Liver (tissue), 9 donors: ENCODE measurements around the gene JAZF1. TPM values are rescaled to one million over a fixed set of nuclear protein-coding genes. Genes with fewer than 3 reads are reported as not detected.

Experiments used
- DNase-seq: peaks from one replicate; pipeline ENCODE4 v3.0.0-alpha.2; 2017; ENCODE audit warnings: low spot score
- H3K27ac ChIP-seq, 2 donors: one replicate each; pipeline ENCODE4 v1.7.0; 2013; ENCODE audit warnings: inconsistent platforms in 2 of 2, low read length in 2 of 2, control low read depth in 1 of 2, low read depth in 1 of 2, mild to moderate bottlenecking in 1 of 2
- H3K27me3 ChIP-seq, 4 donors: one replicate each; pipeline versions ENCODE4 v1.6.1 to v1.7.0; 2013; ENCODE audit warnings: low read length in 3 of 4, inconsistent platforms in 1 of 4, mild to moderate bottlenecking in 1 of 4, moderate library complexity in 1 of 4; ENCODE audit not compliant: control insufficient read depth in 4 of 4, insufficient read depth in 4 of 4
- H3K36me3 ChIP-seq, 4 donors: one replicate each; pipeline versions ENCODE4 v1.6.1 to v1.7.0; 2013; ENCODE audit warnings: low read length in 3 of 4, mild to moderate bottlenecking in 3 of 4, low read depth in 1 of 4, moderate library complexity in 1 of 4; ENCODE audit not compliant: control insufficient read depth in 4 of 4, insufficient read depth in 3 of 4
- H3K4me1 ChIP-seq, 4 donors: one replicate each; pipeline versions ENCODE4 v1.6.1 to v1.7.0; 2013; ENCODE audit warnings: low read length in 3 of 4, mild to moderate bottlenecking in 3 of 4, moderate library complexity in 1 of 4; ENCODE audit not compliant: control insufficient read depth in 4 of 4, insufficient read depth in 4 of 4
- H3K4me3 ChIP-seq, 3 donors: one replicate each; pipeline versions ENCODE4 v1.6.1 to v1.7.0; 2013; ENCODE audit warnings: low read length in 3 of 3, control low read depth in 1 of 3, low read depth in 1 of 3, mild to moderate bottlenecking in 1 of 3
- H3K9ac ChIP-seq, 2 donors: one replicate each; pipeline ENCODE4 v1.7.0; 2013; ENCODE audit warnings: low read length in 2 of 2, mild to moderate bottlenecking in 2 of 2, moderate library complexity in 2 of 2, control low read depth in 1 of 2, low read depth in 1 of 2
- H3K9me3 ChIP-seq, 4 donors: one replicate each; pipeline versions ENCODE4 v1.6.1 to v1.7.0; 2013; ENCODE audit warnings: low read length in 3 of 4; ENCODE audit not compliant: control insufficient read depth in 4 of 4
- EGR1 ChIP-seq, 2 donors: IDR thresholded peaks; 2 replicates each; pipeline ENCODE4 v1.6.1; 2016 to 2018; ENCODE audit warnings: antibody characterized with exemption in 2 of 2, low read depth in 2 of 2
- FOXA1 ChIP-seq: IDR thresholded peaks from 2 replicates; pipeline ENCODE4 v1.6.1; 2016; ENCODE audit warnings: antibody characterized with exemption
- FOXA2 ChIP-seq: IDR thresholded peaks from 2 replicates; pipeline ENCODE4 v1.6.1; 2016; ENCODE audit warnings: antibody characterized with exemption
- GABPA ChIP-seq, 2 donors: IDR thresholded peaks in 1 of 2; conservative IDR thresholded peaks in 1 of 2; 2 replicates each; pipeline ENCODE4 v1.6.1; 2016; ENCODE audit warnings: antibody characterized with exemption in 2 of 2, mild to moderate bottlenecking in 1 of 2, moderate library complexity in 1 of 2
- HNF4A ChIP-seq, 2 donors: conservative IDR thresholded peaks; 2 replicates each; pipeline ENCODE4 v1.6.1; 2016; ENCODE audit warnings: antibody characterized with exemption in 2 of 2, mild to moderate bottlenecking in 2 of 2
- HNF4G ChIP-seq: IDR thresholded peaks from 2 replicates; pipeline ENCODE4 v1.6.1; 2016; ENCODE audit warnings: antibody characterized with exemption
- JUND ChIP-seq, 2 donors: IDR thresholded peaks; 2 replicates each; pipeline ENCODE4 v1.6.1; 2016; ENCODE audit warnings: antibody characterized with exemption in 2 of 2
- NR2F2 ChIP-seq: IDR thresholded peaks from 2 replicates; pipeline ENCODE4 v1.6.1; 2016; ENCODE audit warnings: antibody characterized with exemption
- RXRA ChIP-seq, 2 donors: IDR thresholded peaks; 2 replicates each; pipeline ENCODE4 v1.6.1; 2017 to 2018; ENCODE audit warnings: antibody characterized with exemption in 2 of 2, mild to moderate bottlenecking in 1 of 2
- SP1 ChIP-seq: IDR thresholded peaks from 2 replicates; pipeline ENCODE4 v1.6.1; 2018; ENCODE audit warnings: antibody characterized with exemption, mild to moderate bottlenecking
- YY1 ChIP-seq: IDR thresholded peaks from 2 replicates; pipeline ENCODE4 v1.6.1; 2016; ENCODE audit warnings: antibody characterized with exemption, mild to moderate bottlenecking
- WGBS: extraction: QIAGEN DNeasy Blood & Tissue Kit; methylation state at CpG from one replicate; pipeline ENCODE4 v1.1.7; 2013; 5-methylcytosine and 5-hydroxymethylcytosine counted together
- polyA plus RNA-seq, 2 donors: library from polyadenylated mRNA; stranded (reverse) in 1 of 2; unstranded in 1 of 2; fragments of 200-250 nt in 1 of 2; fragments of >200 nt in 1 of 2; fragmentation: Nextera tagmentation in 1 of 2; extraction: Ambion mirVana in 1 of 2; gene quantifications; one replicate each; pipeline versions ENCODE4 v1.2.1 to v1.2.3, GENCODE V29; 2013 to 2015
- total RNA-seq, 2 donors: library from RNA; depleted of rRNA; stranded (reverse); fragments of >200 nt; gene quantifications; one replicate each; pipeline ENCODE4 v1.2.3, GENCODE V29; 2014
- TF ChIP-seq, protein P1 (sequence below): IDR thresholded peaks from 2 replicates; pipeline ENCODE4 v1.6.1; 2016; ENCODE audit warnings: antibody characterized with exemption
- TF ChIP-seq, protein P2 (sequence below): IDR thresholded peaks from 2 replicates; pipeline ENCODE4 v1.6.1; 2016; ENCODE audit warnings: antibody characterized with exemption, mild to moderate bottlenecking
- TF ChIP-seq, protein P3 (sequence below): IDR thresholded peaks from 2 replicates; pipeline ENCODE4 v1.6.1; 2016; ENCODE audit warnings: antibody characterized with exemption
- TF ChIP-seq, protein P4 (sequence below): IDR thresholded peaks from 2 replicates; pipeline ENCODE4 v1.6.1; 2016; ENCODE audit warnings: antibody characterized with exemption
- TF ChIP-seq, protein P5 (sequence below): fragments of 150-350 bp; IDR thresholded peaks from 2 replicates; pipeline ENCODE4 v1.5.1; 2017; ENCODE audit warnings: improper control_type of control experiment, low read depth, low read length; ENCODE audit not compliant: missing input control
- donor health status: healthy.
- donor health status: healthy.
- donor health status: healthy.
- donor health status: healthy.
- donor health status: healthy.

JAZF1 gene
- total and polyA plus RNA-seq, 4 donors: 2.7 to 17.8 (median 4.0) TPM

DNA sequence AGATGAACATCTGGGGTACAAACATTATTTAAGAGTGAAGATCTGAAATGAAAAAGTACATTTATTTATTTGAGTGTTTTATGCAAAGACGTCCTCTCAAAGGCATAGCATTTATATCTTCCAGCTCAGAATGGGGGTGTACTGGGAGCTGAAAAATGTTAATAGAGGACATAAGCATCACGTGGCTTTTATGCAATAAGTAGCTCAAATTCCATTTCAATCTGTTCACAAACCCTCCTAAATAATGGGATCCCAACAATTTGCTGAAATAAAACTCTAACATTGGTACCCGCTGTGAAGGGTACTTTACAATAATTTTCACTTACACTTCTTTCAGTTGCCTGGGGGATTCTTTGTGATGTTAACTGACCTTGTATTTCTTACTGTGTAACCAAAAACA lies 268.7 kb downstream of the JAZF1 start:
- H3K36me3 ChIP-seq: no peaks in the 10 kb centered on the region
- H3K9me3 ChIP-seq: no peaks in the 10 kb centered on the region
- no peaks in the 10 kb centered on the region for H3K4me1 ChIP-seq
- no peak overlapping the region for H3K27ac ChIP-seq
- no peak overlapping the region for H3K9ac ChIP-seq
- H3K27me3 ChIP-seq: no peaks in the 10 kb centered on the region
- no peak for TF ChIP-seq HNF4G
- TF ChIP-seq FOXA1: no peak
- no peak for TF ChIP-seq SP1
- TF ChIP-seq, protein P1, sequence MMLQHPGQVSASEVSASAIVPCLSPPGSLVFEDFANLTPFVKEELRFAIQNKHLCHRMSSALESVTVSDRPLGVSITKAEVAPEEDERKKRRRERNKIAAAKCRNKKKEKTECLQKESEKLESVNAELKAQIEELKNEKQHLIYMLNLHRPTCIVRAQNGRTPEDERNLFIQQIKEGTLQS: no peak
- TF ChIP-seq JUND (IDR thresholded peaks at IDR 0.05): no peak
- TF ChIP-seq YY1: no peak
- TF ChIP-seq, protein P2, sequence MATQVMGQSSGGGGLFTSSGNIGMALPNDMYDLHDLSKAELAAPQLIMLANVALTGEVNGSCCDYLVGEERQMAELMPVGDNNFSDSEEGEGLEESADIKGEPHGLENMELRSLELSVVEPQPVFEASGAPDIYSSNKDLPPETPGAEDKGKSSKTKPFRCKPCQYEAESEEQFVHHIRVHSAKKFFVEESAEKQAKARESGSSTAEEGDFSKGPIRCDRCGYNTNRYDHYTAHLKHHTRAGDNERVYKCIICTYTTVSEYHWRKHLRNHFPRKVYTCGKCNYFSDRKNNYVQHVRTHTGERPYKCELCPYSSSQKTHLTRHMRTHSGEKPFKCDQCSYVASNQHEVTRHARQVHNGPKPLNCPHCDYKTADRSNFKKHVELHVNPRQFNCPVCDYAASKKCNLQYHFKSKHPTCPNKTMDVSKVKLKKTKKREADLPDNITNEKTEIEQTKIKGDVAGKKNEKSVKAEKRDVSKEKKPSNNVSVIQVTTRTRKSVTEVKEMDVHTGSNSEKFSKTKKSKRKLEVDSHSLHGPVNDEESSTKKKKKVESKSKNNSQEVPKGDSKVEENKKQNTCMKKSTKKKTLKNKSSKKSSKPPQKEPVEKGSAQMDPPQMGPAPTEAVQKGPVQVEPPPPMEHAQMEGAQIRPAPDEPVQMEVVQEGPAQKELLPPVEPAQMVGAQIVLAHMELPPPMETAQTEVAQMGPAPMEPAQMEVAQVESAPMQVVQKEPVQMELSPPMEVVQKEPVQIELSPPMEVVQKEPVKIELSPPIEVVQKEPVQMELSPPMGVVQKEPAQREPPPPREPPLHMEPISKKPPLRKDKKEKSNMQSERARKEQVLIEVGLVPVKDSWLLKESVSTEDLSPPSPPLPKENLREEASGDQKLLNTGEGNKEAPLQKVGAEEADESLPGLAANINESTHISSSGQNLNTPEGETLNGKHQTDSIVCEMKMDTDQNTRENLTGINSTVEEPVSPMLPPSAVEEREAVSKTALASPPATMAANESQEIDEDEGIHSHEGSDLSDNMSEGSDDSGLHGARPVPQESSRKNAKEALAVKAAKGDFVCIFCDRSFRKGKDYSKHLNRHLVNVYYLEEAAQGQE: no peak
- no peak for TF ChIP-seq HNF4A (conservative IDR thresholded peaks at IDR 0.05)
- TF ChIP-seq, protein P3, sequence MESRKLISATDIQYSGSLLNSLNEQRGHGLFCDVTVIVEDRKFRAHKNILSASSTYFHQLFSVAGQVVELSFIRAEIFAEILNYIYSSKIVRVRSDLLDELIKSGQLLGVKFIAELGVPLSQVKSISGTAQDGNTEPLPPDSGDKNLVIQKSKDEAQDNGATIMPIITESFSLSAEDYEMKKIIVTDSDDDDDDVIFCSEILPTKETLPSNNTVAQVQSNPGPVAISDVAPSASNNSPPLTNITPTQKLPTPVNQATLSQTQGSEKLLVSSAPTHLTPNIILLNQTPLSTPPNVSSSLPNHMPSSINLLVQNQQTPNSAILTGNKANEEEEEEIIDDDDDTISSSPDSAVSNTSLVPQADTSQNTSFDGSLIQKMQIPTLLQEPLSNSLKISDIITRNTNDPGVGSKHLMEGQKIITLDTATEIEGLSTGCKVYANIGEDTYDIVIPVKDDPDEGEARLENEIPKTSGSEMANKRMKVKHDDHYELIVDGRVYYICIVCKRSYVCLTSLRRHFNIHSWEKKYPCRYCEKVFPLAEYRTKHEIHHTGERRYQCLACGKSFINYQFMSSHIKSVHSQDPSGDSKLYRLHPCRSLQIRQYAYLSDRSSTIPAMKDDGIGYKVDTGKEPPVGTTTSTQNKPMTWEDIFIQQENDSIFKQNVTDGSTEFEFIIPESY: no peak
- DNase-seq: no peak
- WGBS: 94% methylated on average over 3 of the region's 3 CpGs
- no peak overlapping the region for H3K4me3 ChIP-seq

DNA sequence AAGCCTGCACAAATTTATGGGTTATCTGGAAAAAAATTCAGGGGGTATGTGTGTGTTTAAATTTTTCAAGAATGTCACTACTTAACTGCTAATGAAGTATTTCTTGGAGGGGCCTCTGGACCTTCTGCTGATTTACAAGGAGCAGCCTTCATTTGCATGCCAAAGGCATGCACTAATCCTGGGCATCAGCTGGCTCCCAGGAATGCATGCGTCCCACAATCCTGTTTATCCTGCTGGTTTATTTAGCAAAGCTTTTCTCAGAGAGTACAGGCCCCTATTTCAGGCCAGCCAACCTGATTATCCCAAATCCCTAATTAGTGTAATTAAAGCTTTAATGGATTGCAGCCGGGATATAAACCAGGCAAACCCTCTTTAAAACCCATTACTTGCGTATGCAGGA lies 270.3 kb downstream of the JAZF1 start:
- DNase-seq: no peak
- no peak overlapping the region for H3K4me3 ChIP-seq
- H3K36me3 ChIP-seq: no peaks in the 10 kb centered on the region
- no peaks in the 10 kb centered on the region for H3K4me1 ChIP-seq
- H3K9me3 ChIP-seq: no peaks in the 10 kb centered on the region
- no peak overlapping the region for H3K27ac ChIP-seq
- no peak overlapping the region for H3K9ac ChIP-seq
- H3K27me3 ChIP-seq: no peaks in the 10 kb centered on the region
- 95% methylated on average over 3 of the region's 3 CpGs for WGBS
- TF ChIP-seq, protein P4, sequence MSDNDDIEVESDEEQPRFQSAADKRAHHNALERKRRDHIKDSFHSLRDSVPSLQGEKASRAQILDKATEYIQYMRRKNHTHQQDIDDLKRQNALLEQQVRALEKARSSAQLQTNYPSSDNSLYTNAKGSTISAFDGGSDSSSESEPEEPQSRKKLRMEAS: no peak
- no peak for TF ChIP-seq JUND (IDR thresholded peaks at IDR 0.05)
- no peak for TF ChIP-seq NR2F2
- no peak for TF ChIP-seq EGR1 (IDR thresholded peaks at IDR 0.05; ENCODE audit: low read depth in 2 of 2)
- TF ChIP-seq, protein P2: no peak
- TF ChIP-seq GABPA (IDR thresholded peaks at IDR 0.05 in 1 of 2, conservative IDR thresholded peaks at IDR 0.05 in 1 of 2): no peak
- TF ChIP-seq RXRA (IDR thresholded peaks at IDR 0.05): no peak
- TF ChIP-seq HNF4A (conservative IDR thresholded peaks at IDR 0.05): no peak
- TF ChIP-seq, protein P5, sequence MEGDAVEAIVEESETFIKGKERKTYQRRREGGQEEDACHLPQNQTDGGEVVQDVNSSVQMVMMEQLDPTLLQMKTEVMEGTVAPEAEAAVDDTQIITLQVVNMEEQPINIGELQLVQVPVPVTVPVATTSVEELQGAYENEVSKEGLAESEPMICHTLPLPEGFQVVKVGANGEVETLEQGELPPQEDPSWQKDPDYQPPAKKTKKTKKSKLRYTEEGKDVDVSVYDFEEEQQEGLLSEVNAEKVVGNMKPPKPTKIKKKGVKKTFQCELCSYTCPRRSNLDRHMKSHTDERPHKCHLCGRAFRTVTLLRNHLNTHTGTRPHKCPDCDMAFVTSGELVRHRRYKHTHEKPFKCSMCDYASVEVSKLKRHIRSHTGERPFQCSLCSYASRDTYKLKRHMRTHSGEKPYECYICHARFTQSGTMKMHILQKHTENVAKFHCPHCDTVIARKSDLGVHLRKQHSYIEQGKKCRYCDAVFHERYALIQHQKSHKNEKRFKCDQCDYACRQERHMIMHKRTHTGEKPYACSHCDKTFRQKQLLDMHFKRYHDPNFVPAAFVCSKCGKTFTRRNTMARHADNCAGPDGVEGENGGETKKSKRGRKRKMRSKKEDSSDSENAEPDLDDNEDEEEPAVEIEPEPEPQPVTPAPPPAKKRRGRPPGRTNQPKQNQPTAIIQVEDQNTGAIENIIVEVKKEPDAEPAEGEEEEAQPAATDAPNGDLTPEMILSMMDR: no peak
- no peak for TF ChIP-seq FOXA1
- TF ChIP-seq YY1: no peak
- TF ChIP-seq FOXA2: no peak
- TF ChIP-seq, protein P3: no peak
- TF ChIP-seq, protein P1: no peak
